ENCODE measurements around the gene TMEM256. TPM values are rescaled to one million over a fixed set of nuclear protein-coding genes. Genes with fewer than 3 reads are reported as not detected.
"Not testable (repeated sequence)": the region's sequence is repeated elsewhere in the genome, so short reads cannot be mapped to it uniquely, and the experiment has no call there.

The TMEM256 gene
- polyA plus RNA-seq, 1 donor from 2014 or later, result 84.7 TPM

DNA sequence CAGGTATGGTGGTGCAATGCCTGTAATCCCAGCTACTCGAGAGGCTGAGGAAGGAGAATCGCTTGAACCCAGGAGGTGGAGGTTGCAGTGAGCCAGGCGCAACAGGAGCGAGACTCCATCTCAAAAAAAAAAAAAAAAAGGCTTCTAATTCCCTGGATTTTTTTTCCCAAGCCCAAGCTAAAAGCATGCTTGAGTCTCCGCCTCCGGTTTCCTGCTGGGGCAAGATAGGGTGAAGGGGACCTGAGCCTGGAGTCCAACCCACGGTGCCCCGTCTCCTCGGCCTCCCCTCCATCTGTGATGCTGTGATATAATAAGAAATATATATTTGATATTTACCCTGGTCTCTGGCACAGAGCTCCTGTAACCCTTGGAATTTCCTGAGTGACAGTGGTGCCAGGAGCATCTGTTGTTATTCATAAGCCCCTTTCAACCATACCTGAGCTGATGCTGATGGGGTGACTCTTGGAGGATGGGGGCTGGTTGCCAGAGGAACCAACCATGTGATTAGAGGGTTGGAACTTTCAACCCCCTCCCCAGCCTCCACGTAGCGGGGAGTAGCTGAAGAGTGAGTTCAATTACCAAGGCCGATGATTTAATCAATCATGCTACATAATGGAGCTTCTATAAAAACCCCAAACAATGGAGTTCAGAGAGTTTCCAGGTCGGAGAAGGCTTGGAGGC lies 35.8 kb downstream of the TMEM256 start:
- Mint-ChIP-seq H3K27me3 (peaks cover 5% of the 10 kb centered on the region), H3K36me3 (no peaks in the 10 kb centered on the region), H3K4me1 (peaks cover 0 to 1% (median 0%) of the 10 kb centered on the region in 3 donors), H3K4me3 (no peak overlapping the region), H3K27ac (no peak overlapping the region), H3K9me3 (peaks cover 0 to 1% (median 0%) of the 10 kb centered on the region in 3 donors)

DNA sequence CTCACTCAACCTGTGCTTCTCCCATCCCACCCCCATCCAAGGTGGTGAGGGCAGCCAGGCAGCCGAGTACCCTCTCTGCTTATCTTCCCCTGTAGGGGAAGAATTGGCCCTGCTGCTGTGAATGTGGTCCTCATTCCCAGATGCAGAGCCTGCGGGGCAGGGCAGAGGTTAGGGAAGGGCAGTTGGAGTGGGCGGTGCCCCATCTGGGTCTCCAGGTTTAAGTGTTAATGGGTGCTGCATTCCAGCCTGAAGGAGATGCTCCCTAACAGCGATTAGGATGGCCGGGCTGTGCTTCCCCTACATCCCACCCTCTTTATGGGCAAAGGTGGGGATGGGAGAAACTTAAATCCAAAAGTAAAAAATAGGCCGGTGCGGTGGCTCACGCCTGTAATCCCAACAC lies 36.8 kb downstream of the TMEM256 start:
- Mint-ChIP-seq H3K9me3 (peaks cover 0 to 1% (median 0%) of the 10 kb centered on the region in 3 donors), H3K4me3 (no peak overlapping the region), H3K27me3 (peaks cover 5% of the 10 kb centered on the region), H3K36me3 (no peaks in the 10 kb centered on the region), H3K27ac (no peak overlapping the region), H3K4me1 (peaks cover 0 to 1% (median 0%) of the 10 kb centered on the region in 3 donors)

DNA sequence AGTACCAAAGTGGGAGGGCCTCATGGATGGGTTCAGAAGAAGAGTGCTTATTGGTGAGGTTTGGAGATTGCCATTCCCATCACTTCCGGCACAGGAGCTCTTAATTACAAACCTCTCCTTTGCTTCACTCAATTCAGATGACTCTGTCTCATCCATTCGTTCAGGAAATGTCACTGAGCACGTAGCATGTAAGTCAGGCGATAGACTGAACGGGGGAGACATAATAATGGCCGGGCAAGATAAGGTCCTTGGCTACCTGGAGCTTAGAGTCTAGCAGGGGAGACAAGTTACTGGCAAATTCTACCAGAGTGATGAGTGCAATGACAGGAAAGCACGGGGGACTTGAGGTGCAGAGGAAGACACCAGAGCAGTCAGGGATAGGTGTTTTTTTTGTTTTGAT lies 37.9 kb downstream of the TMEM256 start:
- H3K36me3 Mint-ChIP-seq, H3K27ac Mint-ChIP-seq, H3K27me3 Mint-ChIP-seq, H3K4me1 Mint-ChIP-seq, H3K4me3 Mint-ChIP-seq, H3K9me3 Mint-ChIP-seq: not testable (repeated sequence)

DNA sequence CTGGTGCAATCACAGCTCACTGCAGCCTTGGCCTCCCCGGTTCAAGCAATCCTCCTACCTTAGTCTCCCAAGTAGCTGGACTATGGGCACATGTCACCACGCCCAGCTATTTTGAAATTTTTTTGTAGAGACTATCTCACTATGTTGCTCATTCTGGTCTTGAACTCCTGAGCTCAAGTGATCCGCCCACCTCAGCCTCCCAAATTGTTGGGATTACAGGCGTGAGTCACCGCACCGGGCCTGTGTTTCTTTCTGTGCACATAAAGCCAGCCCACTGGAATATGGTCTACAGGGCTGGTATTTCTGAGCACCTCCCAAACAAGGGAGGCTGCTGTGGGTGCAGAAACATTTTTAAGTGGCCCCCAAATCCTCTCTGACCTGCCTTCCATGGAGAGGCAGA lies 40.6 kb downstream of the TMEM256 start:
- Mint-ChIP-seq H3K4me3 (no peak overlapping the region), H3K27ac (no peak overlapping the region), H3K4me1 (peaks cover 0 to 1% (median 0%) of the 10 kb centered on the region in 3 donors), H3K9me3 (no peaks in the 10 kb centered on the region), H3K36me3 (no peaks in the 10 kb centered on the region), H3K27me3 (peaks cover 2% of the 10 kb centered on the region)

DNA sequence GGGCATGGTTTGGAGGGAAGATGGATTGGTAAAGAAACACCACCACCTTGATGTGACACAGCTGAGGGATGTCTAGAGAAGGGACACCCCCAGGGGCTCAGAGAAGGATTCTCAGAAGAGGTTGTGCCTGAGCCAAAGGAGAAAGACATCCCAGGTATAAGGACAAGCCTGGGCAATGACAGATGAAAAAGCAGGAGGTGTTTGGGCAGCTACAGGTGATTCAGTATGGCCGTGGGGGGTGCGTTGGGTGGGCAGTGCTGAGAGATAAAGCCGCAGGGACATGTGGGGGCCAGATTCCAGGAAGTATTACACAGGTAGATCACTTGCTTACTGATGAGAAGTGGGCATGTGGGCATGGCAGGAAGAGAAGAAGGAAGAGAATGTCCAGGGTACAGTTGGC lies 42.0 kb downstream of the TMEM256 start:
- H3K27me3 Mint-ChIP-seq, result peaks cover 2% of the 10 kb centered on the region
- H3K9me3 Mint-ChIP-seq, result no peaks in the 10 kb centered on the region
- no peak overlapping the region for H3K27ac Mint-ChIP-seq
- H3K36me3 Mint-ChIP-seq, result no peaks in the 10 kb centered on the region
- no peaks in the 10 kb centered on the region for H3K4me1 Mint-ChIP-seq
- no peak overlapping the region for H3K4me3 Mint-ChIP-seq

DNA sequence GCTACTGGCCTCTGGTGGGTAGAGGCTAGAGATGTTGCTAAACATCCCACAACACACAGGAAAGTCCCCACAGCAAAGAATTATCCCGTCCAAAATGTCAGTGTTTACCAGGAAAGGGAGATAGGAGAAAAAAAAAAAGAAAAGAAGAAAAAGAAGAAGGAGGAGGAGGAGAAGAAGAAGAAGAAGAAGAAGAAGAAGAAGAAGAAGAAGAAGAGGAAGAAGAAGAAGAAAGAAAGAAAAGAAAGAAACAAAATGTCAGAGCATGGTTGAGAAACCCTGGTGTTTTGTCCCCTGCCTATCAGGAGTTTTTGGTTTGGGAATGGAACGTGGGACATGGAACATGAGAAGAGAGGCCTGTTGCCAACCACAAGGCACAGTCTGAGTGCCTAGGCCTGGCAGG lies 46.5 kb downstream of the TMEM256 start:
- no peak overlapping the region for H3K27ac Mint-ChIP-seq
- no peaks in the 10 kb centered on the region for H3K27me3 Mint-ChIP-seq
- peaks cover 0 to 13% (median 12%) of the 10 kb centered on the region in 3 donors for H3K4me1 Mint-ChIP-seq
- no peaks in the 10 kb centered on the region for H3K9me3 Mint-ChIP-seq
- H3K36me3 Mint-ChIP-seq, result no peaks in the 10 kb centered on the region
- no peak overlapping the region for H3K4me3 Mint-ChIP-seq

DNA sequence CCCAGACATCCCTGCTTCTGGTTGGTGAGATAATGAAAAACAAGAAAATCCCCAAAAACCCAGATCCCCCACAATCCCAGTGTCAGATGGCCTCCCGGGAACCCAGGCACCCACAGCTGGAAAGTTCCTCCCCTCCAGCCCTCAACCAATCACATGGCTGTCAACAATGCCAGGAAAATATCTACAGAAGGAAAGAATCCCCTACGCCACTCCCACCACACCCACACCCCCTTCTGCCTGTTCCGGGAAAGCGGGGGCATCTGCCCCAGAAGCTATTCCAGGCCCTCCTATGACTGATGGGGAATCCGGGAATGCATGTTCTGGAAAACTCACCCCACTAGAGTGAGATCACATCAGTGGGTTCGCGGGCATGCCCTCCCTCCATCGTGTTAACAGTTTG lies 47.1 kb downstream of the TMEM256 start:
- H3K36me3 Mint-ChIP-seq, result no peaks in the 10 kb centered on the region
- peaks cover 0 to 14% (median 13%) of the 10 kb centered on the region in 3 donors for H3K4me1 Mint-ChIP-seq
- H3K9me3 Mint-ChIP-seq, result no peaks in the 10 kb centered on the region
- H3K27ac Mint-ChIP-seq, result peak overlapping the region in 1 of 3 donors; percentile 48
- H3K27me3 Mint-ChIP-seq, result no peaks in the 10 kb centered on the region
- H3K4me3 Mint-ChIP-seq, result peak overlapping the region in 1 of 4 donors; percentile 26

DNA sequence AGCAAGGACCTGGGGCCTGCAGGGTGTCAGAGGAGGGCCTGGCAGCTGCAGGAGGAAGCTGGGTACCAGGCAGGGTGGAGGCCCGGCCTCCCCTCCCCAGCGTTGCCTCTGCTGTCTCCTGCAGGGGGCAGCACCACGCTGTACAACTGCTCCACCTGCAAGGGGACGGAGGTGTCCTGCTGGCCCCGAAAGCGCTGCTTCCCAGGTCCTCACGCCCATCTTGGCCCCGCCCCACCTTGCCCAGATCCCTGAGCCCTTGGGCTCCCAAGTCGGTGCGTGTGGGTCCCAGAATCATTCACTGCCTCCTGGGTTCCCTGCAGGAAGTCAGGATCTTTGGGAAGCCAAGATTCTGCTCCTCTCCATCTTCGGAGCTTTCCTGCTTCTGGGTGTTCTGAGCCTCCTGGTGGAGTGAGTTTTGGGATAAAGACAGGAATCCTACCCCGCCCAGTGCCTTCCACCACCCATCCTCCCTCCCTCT lies 47.8 kb downstream of the TMEM256 start:
- H3K4me1 Mint-ChIP-seq, result peaks cover 0 to 16% (median 16%) of the 10 kb centered on the region in 3 donors
- H3K4me3 Mint-ChIP-seq, result peak overlapping the region in 2 of 4 donors; percentile 38 to 40
- H3K27me3 Mint-ChIP-seq, result no peaks in the 10 kb centered on the region
- no peaks in the 10 kb centered on the region for H3K36me3 Mint-ChIP-seq
- H3K27ac Mint-ChIP-seq, result no peak overlapping the region
- H3K9me3 Mint-ChIP-seq, result no peaks in the 10 kb centered on the region

DNA sequence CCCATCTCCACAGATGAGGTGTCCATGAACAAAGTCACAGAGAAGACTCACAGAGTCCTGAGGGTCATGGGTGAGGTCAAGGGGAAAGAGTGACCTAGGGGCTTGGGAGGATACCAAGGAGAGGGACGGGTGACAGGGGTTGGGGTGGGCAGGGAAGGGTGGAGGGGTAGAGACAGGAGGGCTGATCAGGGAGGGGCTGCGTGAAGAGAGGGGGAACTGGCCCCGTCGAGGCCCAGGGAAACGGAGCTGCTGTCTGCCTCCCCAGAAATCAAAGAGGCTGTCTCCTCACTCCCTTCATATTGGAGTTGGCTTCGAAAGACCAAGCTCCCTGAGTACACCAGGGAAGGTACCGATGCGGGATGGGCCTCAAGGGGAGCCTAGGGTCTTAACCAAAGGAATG lies 48.3 kb downstream of the TMEM256 start:
- H3K4me1 Mint-ChIP-seq, result peaks cover 0 to 16% (median 16%) of the 10 kb centered on the region in 3 donors
- no peak overlapping the region for H3K27ac Mint-ChIP-seq

DNA sequence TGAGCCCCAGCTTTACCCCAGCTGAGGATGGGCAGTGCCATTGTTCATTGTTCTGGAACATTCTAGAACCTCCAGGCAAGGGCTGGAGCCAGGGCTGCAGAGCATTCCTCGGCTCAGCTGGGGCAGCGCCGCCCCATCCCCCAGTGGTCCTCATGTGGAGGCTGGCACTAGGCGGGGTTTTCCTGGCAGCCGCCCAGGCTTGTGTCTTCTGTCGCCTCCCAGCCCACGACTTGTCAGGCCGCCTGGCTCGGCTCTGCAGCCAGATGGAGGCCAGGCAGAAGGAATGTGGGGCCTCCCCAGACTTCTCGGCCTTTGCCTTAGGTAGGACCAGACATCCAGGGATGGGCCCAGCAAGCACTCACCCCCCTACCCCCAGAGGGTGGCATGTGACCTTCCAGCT lies 48.8 kb downstream of the TMEM256 start, which contains the start of gene TMEM95:
Gene TMEM95 (plus strand): TSS at position 104 of the 400 bp plus-strand sequence. CDS start 49 bp downstream, at position 153.
- Mint-ChIP-seq H3K27ac (peak within 1 kb of the TSS in 1 of 3 donors; percentile 85), H3K4me1 (peaks cover 5 to 19% (median 16%) of the 10 kb centered on the region in 3 donors), H3K36me3 (no peaks in the 10 kb centered on the region), H3K9me3 (no peaks in the 10 kb centered on the region), H3K4me3 (peak within 1 kb of the TSS in 3 of 4 donors; percentile 12 to 88 (median 38)), H3K27me3 (no peaks in the 10 kb centered on the region)

More for the DNA sequence above, 48.3 kb downstream of the TMEM256 start:
- H3K4me3 Mint-ChIP-seq, result peak overlapping the region in 2 of 4 donors; percentile 8 to 40
- H3K36me3 Mint-ChIP-seq, result no peaks in the 10 kb centered on the region
- no peaks in the 10 kb centered on the region for H3K9me3 Mint-ChIP-seq
- no peaks in the 10 kb centered on the region for H3K27me3 Mint-ChIP-seq

DNA sequence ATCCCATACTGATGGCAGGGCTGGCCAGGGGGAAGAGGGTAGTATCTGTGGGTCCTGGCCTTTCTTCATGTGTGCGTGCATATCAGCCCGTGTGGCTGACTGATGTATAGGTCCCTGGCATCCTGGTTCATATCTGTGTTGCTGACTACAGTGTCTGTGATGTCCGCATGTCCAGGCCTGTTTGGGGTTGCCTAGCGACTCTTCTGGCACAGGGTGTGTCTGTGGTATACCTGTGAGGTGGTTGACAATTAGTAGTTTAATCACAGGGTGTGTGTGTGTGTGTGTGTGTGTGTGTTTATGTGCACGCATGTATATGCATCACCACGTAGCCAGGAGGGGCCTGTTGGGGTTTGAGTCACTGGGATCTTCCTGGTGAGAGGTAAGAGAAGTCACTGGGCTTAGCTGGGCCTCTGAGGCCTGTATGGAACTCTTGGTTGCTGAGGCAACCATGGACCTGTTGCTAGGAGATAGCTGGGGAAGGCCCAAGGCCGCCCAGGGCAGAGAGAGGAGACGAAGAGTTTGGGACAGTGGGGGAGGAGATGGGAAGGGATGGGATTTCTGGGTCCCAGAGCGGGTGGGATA lies 49.5 kb downstream of the TMEM256 start:
- H3K27me3 Mint-ChIP-seq, result no peaks in the 10 kb centered on the region
- peak overlapping the region in 2 of 4 donors; percentile 12 to 65 for H3K4me3 Mint-ChIP-seq
- no peaks in the 10 kb centered on the region for H3K9me3 Mint-ChIP-seq
- peaks cover 9 to 23% (median 21%) of the 10 kb centered on the region in 3 donors for H3K4me1 Mint-ChIP-seq
- H3K36me3 Mint-ChIP-seq, result no peaks in the 10 kb centered on the region
- H3K27ac Mint-ChIP-seq, result peak overlapping the region in 1 of 3 donors; percentile 73

Other genes with a start within 250 kb of the TMEM256 start
- 0.50 TPM for gene ASGR1, start 224.7 kb downstream of the TMEM256 start, polyA plus RNA-seq
- gene DLG4, start 184.3 kb downstream of the TMEM256 start, polyA plus RNA-seq, result 0.38 TPM
- 88.6 TPM for gene ACADVL, start 184.2 kb downstream of the TMEM256 start, polyA plus RNA-seq
- 32.3 TPM for gene DVL2, start 169.6 kb downstream of the TMEM256 start, polyA plus RNA-seq
- 38.2 TPM for gene PHF23, start 164.6 kb downstream of the TMEM256 start, polyA plus RNA-seq
- gene GABARAP, start 161.6 kb downstream of the TMEM256 start, polyA plus RNA-seq, result 1,138 TPM
- 48.7 TPM for gene CTDNEP1, start 152.4 kb downstream of the TMEM256 start, polyA plus RNA-seq
- gene ELP5, start 151.9 kb downstream of the TMEM256 start, polyA plus RNA-seq, result 86.8 TPM
- gene CLDN7, start 141.6 kb downstream of the TMEM256 start, polyA plus RNA-seq, result 1.2 TPM
- gene SLC2A4, start 122.4 kb downstream of the TMEM256 start, polyA plus RNA-seq, result not detected
- gene YBX2, start 109.5 kb downstream of the TMEM256 start, polyA plus RNA-seq, result not detected
- gene EIF5A, start 96.5 kb downstream of the TMEM256 start, polyA plus RNA-seq, result 221 TPM
- 128 TPM for gene GPS2, start 88.7 kb downstream of the TMEM256 start, polyA plus RNA-seq
- gene NEURL4, start 74.8 kb downstream of the TMEM256 start, polyA plus RNA-seq, result 1.7 TPM
- 251 TPM for gene ACAP1, start 67.6 kb downstream of the TMEM256 start, polyA plus RNA-seq
- gene KCTD11, start 51.9 kb downstream of the TMEM256 start, polyA plus RNA-seq, result 6.8 TPM
- gene TMEM95, start 48.9 kb downstream of the TMEM256 start, polyA plus RNA-seq, result not detected
- 4.4 TPM for gene TNK1, start 23.0 kb downstream of the TMEM256 start, polyA plus RNA-seq
- gene PLSCR3, start 9.6 kb downstream of the TMEM256 start, polyA plus RNA-seq, result 113 TPM
- gene NLGN2, start 3.7 kb upstream of the TMEM256 start, polyA plus RNA-seq, result not detected
- not detected for gene SPEM1, start 16.2 kb upstream of the TMEM256 start, polyA plus RNA-seq
- not detected for gene SPEM2, start 21.5 kb upstream of the TMEM256 start, polyA plus RNA-seq
- gene SPEM3, start 24.8 kb upstream of the TMEM256 start, polyA plus RNA-seq, result not detected
- gene TMEM102, start 31.3 kb upstream of the TMEM256 start, polyA plus RNA-seq, result 25.5 TPM
- not detected for gene FGF11, start 35.4 kb upstream of the TMEM256 start, polyA plus RNA-seq
- gene CHRNB1, start 41.0 kb upstream of the TMEM256 start, polyA plus RNA-seq, result 13.8 TPM
- gene ZBTB4, start 75.5 kb upstream of the TMEM256 start, polyA plus RNA-seq, result 15.9 TPM
- gene SLC35G6, start 77.3 kb upstream of the TMEM256 start, polyA plus RNA-seq, result not detected
- gene POLR2A, start 80.3 kb upstream of the TMEM256 start, polyA plus RNA-seq, result 55.7 TPM
- gene TNFSF12, start 145.0 kb upstream of the TMEM256 start, polyA plus RNA-seq, result 45.1 TPM
- 5.1 TPM for gene TNFSF13, start 154.7 kb upstream of the TMEM256 start, polyA plus RNA-seq
- gene SENP3, start 157.8 kb upstream of the TMEM256 start, polyA plus RNA-seq, result 19.0 TPM
- 26.9 TPM for gene CD68, start 175.5 kb upstream of the TMEM256 start, polyA plus RNA-seq
- gene MPDU1, start 179.8 kb upstream of the TMEM256 start, polyA plus RNA-seq, result 37.9 TPM
- not detected for gene SOX15, start 186.0 kb upstream of the TMEM256 start, polyA plus RNA-seq
- gene FXR2, start 210.8 kb upstream of the TMEM256 start, polyA plus RNA-seq, result 20.0 TPM
- 37.7 TPM for gene SAT2, start 223.7 kb upstream of the TMEM256 start, polyA plus RNA-seq
- gene SHBG, start 226.0 kb upstream of the TMEM256 start, polyA plus RNA-seq, result not detected
- not detected for gene ATP1B2, start 246.8 kb upstream of the TMEM256 start, polyA plus RNA-seq

Data from IgD-negative memory B cell (primary cell).